HG03378 (cell line): Measurements from ENCODE around the gene FOXN1.
"Not testable (repeated sequence)": the region's sequence is repeated elsewhere in the genome, so short reads cannot be mapped to it uniquely, and the experiment has no call there.

Source experiments
- ATAC-seq: cut with Tn5 transposase; IDR thresholded peaks from one replicate; pipeline ENCODE4 v1.9.1; 2021; ENCODE audit warnings: mild to moderate bottlenecking, moderate library complexity; ENCODE audit not compliant: unreplicated experiment

Gene FOXN1, protein sequence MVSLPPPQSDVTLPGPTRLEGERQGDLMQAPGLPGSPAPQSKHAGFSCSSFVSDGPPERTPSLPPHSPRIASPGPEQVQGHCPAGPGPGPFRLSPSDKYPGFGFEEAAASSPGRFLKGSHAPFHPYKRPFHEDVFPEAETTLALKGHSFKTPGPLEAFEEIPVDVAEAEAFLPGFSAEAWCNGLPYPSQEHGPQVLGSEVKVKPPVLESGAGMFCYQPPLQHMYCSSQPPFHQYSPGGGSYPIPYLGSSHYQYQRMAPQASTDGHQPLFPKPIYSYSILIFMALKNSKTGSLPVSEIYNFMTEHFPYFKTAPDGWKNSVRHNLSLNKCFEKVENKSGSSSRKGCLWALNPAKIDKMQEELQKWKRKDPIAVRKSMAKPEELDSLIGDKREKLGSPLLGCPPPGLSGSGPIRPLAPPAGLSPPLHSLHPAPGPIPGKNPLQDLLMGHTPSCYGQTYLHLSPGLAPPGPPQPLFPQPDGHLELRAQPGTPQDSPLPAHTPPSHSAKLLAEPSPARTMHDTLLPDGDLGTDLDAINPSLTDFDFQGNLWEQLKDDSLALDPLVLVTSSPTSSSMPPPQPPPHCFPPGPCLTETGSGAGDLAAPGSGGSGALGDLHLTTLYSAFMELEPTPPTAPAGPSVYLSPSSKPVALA

GRCh38 chr17:28505986-28506665 lies at the start of gene FOXN1:
TSS of gene FOXN1 (plus strand) at chr17:28506348. CDS start at chr17:28523970, 17,622 bp downstream.
- no peak for ATAC-seq

DNA sequence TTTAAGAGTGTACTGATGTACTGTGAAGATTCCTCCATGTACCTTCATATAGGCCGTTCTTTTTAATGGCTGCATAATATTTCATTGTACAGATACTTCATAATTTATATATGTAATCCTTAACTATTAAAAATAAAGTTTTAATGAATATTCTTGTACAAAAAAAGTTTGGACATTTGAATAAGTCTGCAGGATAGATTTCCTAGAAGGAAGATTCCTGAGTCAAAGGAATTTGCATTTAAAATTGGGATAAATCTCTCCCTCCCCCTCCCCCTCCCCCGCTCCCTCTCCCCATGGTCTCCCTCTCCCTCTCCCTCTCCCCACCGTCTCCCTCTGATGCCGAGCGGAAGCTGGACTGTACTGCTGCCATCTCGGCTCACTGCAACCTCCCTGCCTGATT lies 48.3 kb upstream of the FOXN1 start:
- ATAC-seq: no peak

DNA sequence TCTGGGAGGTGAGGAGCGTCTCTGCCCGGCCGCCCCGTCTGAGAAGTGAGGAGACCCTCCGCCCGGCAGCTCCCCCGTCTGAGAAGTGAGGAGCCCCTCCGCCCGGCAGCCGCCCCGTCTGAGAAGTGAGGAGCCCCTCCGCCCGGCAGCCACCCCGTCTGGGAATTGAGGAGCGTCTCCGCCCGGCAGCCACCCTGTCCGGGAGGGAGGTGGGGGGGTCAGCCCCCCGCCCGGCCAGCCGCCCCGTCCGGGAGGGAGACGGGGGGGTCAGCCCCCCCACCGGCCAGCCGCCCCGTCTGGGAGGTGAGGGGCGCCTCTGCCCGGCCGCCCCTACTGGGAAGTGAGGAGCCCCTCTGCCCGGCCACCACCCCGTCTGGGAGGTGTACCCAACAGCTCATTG lies 47.3 kb upstream of the FOXN1 start:
- not testable (repeated sequence) for ATAC-seq

DNA sequence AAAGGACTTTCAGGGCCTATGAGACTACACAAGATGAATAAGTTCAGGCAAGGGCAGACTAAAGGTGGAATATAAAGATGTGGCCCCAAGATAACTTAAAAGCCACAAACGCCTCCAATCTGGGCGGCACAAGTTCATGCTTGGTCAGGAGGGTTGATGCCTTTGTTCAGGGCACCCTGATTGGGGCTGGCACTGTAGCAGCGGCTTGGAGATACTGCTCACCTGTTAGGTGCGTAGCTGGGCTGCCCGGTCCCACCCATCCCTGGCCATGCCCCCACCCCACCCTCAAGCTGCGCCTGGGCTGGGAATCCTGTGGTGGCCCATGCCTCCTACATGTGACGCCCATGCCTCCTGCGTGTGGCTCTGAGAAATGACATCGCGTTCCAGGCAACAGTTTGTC lies 45.2 kb upstream of the FOXN1 start:
- no peak for ATAC-seq

DNA sequence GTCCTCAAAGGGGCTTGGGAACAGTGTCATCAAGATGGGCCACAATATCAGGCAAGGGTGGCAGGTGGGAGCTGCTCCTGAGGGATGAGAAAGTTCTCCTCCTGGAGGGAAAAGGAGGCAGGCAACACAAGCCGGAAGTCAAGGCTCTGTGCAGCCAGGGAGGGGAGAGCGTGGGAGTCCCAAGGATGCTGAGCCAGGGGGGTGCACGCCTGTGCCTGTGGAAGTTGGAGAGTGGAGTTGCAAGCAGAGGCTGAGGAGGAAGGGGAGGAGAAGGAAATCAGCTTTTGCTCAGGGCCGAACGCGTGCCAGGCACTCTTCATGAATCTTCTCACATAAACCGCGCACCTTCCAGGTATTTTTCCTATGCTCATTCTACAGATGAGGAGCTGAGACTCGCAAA lies 40.1 kb upstream of the FOXN1 start:
- no peak for ATAC-seq

DNA sequence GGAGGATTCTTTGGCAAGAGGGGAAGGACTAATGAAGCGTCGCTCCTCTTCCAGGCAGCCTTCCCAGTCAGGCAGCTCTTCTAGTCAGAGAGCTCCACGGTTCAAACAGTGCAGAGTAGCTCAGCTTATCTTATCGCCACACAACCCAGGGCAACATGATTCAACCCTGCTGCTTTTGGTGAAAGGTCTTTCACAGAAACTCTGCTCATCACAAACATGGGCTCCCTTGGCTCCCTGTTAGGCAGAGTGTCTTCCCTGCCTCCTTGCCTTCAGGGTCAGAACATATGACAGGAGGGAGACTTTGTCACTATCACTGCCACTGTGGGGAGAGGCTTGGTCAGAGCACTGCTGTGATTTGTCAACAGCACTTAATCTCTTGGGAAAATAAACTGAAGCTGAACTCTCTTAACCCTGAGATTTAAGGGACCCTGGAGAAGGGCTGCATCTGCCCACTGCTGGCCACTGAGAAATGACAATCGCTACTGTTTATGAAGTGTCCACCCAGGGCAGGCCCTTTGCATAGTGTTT lies 39.6 kb upstream of the FOXN1 start:
- ATAC-seq: no peak

DNA sequence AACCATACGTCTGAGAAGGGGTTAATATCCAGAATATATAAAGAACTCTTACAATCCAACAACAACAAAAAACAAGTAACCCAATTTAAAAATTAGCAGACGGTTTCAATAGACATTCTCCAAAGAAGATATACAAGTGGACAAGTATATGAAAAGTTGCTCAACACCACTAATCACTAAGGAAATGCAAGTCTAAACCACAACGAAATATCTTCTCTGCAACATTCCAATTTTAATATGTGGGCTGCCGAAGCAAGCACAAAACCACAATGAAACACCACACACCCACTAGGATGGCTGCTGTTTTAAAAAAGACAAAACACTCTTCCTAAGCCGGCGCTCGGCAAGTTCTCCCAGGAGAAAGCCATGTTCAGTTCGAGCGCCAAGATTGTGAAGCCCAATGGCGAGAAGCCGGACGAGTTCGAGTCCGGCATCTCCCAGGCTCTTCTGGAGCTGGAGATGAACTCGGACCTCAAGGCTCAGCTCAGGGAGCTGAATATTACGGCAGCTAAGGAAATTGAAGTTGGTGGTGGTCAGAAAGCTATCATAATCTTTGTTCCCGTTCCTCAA lies 38.6 kb upstream of the FOXN1 start:
- ATAC-seq: no peak

DNA sequence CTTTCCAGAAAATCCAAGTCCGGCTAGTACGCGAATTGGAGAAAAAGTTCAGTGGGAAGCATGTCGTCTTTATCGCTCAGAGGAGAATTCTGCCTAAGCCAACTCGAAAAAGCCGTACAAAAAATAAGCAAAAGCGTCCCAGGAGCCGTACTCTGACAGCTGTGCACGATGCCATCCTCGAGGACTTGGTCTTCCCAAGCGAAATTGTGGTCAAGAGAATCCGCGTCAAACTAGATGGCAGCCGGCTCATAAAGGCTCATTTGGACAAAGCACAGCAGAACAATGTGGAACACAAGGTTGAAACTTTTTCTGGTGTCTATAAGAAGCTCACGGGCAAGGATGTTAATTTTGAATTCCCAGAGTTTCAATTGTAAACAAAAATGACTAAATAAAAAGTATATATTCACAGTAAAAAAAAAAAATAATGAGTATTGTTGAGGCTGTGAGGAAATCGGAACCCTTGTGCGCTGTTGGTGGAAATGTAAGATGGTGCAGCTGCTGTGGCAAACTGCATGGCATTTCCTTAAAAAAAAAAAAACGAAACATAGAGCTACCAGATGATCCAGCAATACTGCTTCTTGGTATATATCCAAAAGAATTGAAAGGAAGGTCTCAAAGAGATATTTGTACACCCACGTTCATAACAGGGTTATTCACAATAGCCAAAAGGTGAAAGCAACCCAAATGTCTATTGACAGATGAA lies 38.0 kb upstream of the FOXN1 start:
- ATAC-seq: not testable (repeated sequence)

GRCh38 chr17:28468781-28469180 lies 37.4 kb upstream of the FOXN1 start:
- no peak for ATAC-seq

DNA sequence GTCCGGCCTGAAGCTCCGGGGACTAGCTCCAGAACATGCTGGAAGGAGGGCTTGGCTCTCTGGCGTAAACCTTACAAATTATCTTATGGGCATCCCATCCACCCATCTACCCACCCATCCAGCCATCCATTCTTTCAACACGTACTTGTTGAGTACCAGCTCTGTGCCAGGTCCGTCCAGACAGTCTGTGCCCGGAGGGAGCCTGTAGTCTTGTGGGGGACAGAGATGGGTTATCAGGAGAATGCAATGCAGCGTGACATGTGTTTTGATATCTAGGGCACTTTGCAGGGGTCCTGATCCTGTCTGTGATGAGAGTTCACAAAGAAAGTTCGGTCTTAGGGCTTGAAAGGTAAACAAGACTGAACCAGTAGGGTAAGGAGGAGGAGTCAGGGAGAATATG lies 36.8 kb upstream of the FOXN1 start:
- no peak for ATAC-seq

DNA sequence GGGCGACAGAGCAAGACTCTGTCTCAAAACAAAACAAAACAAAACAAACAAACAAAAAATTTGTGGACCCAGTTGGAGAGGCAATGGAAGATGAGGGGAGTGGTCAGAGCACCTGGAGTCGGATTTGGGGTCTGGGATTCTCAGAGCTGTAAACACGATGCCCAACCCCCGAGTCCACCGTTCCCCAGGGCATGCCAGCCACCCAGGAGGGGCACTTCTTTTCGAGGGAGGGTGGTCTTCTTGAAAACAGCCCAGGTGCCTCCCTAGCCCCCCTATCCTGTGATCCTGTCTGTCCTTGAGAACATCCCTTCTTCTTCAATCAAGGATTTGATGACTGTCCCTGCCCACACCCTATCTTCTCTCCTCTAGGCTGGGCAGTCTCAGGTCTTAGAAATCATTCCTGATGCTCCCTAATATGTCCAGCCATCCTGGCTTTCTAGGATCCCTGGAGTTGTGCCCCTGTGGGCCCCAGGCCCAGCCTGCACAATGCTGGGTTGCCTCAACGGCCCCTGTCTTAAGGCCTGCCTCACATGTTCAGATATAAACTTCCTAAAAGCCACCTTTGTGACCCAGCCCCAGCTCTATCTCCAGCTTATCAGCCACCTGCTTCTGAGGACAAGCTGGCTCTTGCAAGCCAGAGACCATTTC lies 35.8 kb upstream of the FOXN1 start:
- ATAC-seq: no peak

GRCh38 chr17:28470914-28471366 lies 35.2 kb upstream of the FOXN1 start:
- ATAC-seq: no peak

- ATAC-seq: no peak
Measured at GRCh38 chr17:28471531-28472342, 34.4 kb upstream of the FOXN1 start.

GRCh38 chr17:28472871-28473497 lies 33.2 kb upstream of the FOXN1 start:
- ATAC-seq: no peak

GRCh38 chr17:28473542-28473941 lies 32.6 kb upstream of the FOXN1 start, which contains the start of gene SLC13A2:
TSS of gene SLC13A2 (plus strand) at chr17:28473644. CDS start at chr17:28473713, 69 bp downstream.
- no peak for ATAC-seq

DNA sequence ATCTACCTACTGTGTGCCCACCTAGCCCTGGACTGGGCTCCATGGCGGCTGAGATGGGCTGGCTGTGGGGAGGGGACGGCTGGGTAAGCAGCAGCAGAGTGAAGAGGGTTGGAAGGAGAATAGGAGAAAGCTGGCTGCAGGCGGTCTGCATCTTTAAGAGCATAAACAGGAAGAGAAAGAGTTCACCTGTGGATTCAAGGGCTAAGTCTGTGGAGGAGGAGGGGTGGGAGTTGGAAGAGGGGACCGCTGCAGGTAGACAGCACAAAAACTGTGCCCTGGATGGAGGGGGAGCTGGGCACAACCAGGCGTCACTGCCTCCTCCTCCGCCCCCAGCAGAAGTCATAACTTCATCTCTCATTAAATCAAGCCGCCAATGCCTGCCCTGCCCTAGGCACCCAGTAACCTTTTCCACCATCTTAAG lies 32.0 kb upstream of the FOXN1 start:
- ATAC-seq: no peak

GRCh38 chr17:28475151-28475900 lies 30.8 kb upstream of the FOXN1 start:
- ATAC-seq: no peak
